CD4-positive, alpha-beta T cell treated with Interleukin-4 for 4 hours (primary cell): ENCODE measurements around the gene CTRB1.

Experiments
- DNase-seq: peaks from one replicate; pipeline ENCODE4 v3.0.0-alpha.2; 2020

The CTRB1 gene

DNA sequence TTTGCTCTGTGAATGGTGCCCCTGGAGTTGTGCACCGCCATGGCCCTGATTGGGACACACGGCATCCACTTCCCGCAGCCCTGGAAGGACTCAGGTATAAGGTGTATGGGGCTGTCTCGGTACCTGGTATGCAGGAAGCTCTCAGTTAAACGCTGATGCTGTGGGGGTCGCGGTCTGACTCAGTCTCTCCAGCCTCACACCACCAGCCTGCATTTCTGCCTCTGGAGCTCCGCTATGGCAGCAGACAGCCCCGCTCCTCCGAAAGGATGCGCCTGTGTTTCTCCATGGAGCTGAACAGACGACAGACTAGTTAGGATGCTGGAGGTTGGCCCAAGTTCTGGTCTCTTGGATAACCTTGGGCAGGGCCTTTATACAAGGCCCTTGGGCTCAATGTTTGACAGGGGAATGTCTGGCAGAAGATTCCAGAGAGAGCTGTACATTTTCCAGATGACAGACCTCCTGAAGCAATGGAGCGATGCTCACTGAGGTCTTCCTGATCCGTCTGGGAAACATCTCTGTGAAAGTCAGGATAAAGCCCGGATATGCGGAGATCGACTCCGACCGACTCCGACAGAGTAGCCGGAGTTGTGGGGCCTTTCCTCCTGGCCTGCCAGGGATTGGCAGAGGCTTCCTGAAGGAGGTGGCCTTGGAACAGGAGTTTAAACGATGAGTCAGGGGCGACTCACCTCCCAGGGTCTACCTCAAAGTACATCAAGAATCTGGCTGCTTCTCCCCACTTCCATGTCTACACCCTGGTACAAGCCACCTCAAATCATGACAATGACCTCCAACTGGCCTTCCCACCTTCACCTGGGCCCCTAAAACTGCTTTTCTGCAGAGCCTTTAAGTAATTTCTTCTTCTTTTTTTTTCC is 54.5 kb downstream of the CTRB1 start:
- no peak for DNase-seq
